RWPE2 (cell line): ENCODE data around the gene PRDM16.

ENCODE experiments used
- ATAC-seq: fragments of 200-7000 bp; cut with Tn5 transposase; 3 replicates; pipeline ENCODE4 v1.9.1; 2021; ENCODE audit warnings: low read depth
- DNase-seq: peaks from one replicate; pipeline ENCODE4 v3.0.0-alpha.2; 2020; ENCODE audit warnings: low spot score
- H3K27ac ChIP-seq: fragments of 450-650 bp; 2 replicates; pipeline ENCODE4 v1.5.1; 2017; ENCODE audit warnings: mild to moderate bottlenecking; ENCODE audit not compliant: poor library complexity, severe bottlenecking
- H3K27me3 ChIP-seq: fragments of 250-450 bp; sonication (Bioruptor Pico); 2 replicates; pipeline ENCODE4 v1.5.1; 2021; ENCODE audit warnings: mild to moderate bottlenecking, moderate library complexity; ENCODE audit not compliant: insufficient read depth, poor library complexity, severe bottlenecking
- H3K36me3 ChIP-seq: fragments of 250-450 bp; sonication (Bioruptor Pico); 2 replicates; pipeline ENCODE4 v1.5.1; 2020; ENCODE audit warnings: low read depth, mild to moderate bottlenecking, moderate library complexity
- H3K4me1 ChIP-seq: fragments of 250-450 bp; sonication (Bioruptor Pico); 2 replicates; pipeline ENCODE4 v1.5.1; 2021; ENCODE audit warnings: mild to moderate bottlenecking, moderate library complexity; ENCODE audit not compliant: insufficient read depth, poor library complexity, severe bottlenecking
- H3K4me3 ChIP-seq: fragments of 250-450 bp; sonication (Bioruptor Pico); 2 replicates; pipeline ENCODE4 v1.5.1; 2021; ENCODE audit warnings: mild to moderate bottlenecking, moderate library complexity; ENCODE audit not compliant: severe bottlenecking
- H3K9me3 ChIP-seq: fragments of 250-450 bp; sonication (Bioruptor Pico); 2 replicates; pipeline ENCODE4 v1.5.1; 2021; ENCODE audit warnings: mild to moderate bottlenecking, moderate library complexity; ENCODE audit not compliant: severe bottlenecking
- TF ChIP-seq, protein P1 (sequence below): fragments of 450-650 bp; IDR thresholded peaks from one replicate; pipeline ENCODE4 v1.5.1; 2017; ENCODE audit warnings: mild to moderate bottlenecking, moderate library complexity; ENCODE audit not compliant: poor library complexity, severe bottlenecking

The PRDM16 gene

DNA sequence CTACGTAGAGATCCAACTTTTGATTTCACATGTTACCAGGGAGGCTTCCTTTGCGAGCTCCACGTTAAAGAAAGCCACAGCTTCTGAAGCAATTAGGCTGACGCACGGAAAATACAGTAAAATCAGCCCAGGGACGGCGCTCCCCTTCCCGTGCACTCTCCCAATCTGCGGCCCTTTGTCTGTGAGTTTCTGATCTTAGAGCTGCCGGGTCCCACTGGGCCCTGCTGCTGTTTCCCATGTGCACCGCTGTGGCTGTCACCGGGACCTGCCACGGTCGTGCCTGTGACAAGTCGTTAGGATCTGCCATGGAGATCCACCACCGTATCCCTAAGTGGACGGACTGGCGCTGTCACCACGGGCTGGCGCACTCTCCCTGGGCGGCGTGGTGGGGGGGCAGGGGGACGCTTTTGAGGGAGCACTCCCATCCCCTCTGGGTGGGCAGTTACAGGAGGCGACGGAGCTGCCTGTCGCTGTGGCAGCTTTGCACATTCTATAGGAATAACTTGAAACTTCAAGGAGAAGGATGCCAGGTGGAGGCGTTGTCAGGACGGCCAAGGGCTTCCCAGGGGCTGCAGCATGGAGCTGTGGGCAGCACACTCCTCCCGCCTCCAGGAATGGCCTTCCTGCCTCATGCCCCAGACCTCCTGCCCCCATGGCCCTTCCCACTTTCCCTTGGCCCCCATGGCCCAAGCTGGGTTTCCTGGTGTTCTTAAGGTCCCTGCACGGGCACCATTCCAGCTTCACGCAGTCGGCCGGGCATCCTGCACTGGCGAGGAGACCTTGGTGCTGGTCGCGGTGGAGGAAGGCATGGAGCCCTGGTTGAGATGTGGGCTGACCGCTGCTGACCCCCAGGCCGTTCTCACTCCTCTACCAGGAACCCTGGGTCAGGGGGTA, 85.1 kb downstream of the PRDM16 start:
- H3K4me1 ChIP-seq = no peaks in the 10 kb centered on the region

DNA sequence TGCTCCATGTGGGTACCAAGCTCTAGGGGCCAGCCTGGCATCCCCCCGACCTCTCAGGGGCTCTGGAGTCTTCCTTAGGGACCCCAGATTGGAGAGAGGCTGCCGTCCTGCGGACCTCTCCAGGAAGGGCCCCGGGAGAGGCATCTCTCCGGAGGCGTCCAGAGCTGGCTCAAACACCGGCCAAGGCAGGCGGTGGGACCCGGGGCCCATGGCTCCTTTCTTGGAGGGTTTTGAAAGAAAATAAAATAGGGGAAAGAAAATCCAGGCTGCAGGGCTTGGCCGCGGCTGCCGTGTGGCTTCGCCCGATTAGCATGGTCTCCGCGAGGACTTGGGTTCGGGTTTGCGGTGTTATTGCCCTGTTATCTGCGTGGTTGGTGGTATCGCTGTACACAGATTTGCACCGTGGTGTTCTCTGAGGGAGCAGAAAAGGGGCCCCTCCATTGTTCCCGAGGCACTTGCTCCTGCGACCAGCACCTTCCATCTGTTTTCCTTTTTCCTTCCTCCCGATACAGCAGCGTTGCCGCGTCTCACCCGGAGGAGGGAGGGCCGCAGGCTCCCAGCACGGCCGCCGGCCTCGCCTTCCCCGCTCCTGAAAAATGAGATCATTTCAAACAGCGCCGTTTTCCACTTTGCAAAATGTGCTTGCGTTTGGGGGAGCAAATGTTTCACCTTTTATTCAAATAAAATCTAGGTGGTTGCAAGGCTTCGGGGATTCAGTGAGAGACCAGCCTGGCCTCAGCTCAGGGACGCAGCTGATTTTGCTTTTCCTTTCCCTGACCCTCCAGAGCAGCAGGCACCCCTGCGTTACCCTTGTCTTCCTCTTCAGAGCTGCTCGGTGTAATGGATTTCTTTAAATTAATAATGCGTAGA, 86.3 kb downstream of the PRDM16 start:
- no peak for DNase-seq
- no peak for ATAC-seq
- Histone ChIP-seq H3K27ac (no peak overlapping the region), H3K27me3 (peaks cover 5% of the 10 kb centered on the region), H3K4me3 (no peak overlapping the region), H3K4me1 (no peaks in the 10 kb centered on the region), H3K36me3 (no peaks in the 10 kb centered on the region), H3K9me3 (no peaks in the 10 kb centered on the region)
- TF ChIP-seq, protein P1, sequence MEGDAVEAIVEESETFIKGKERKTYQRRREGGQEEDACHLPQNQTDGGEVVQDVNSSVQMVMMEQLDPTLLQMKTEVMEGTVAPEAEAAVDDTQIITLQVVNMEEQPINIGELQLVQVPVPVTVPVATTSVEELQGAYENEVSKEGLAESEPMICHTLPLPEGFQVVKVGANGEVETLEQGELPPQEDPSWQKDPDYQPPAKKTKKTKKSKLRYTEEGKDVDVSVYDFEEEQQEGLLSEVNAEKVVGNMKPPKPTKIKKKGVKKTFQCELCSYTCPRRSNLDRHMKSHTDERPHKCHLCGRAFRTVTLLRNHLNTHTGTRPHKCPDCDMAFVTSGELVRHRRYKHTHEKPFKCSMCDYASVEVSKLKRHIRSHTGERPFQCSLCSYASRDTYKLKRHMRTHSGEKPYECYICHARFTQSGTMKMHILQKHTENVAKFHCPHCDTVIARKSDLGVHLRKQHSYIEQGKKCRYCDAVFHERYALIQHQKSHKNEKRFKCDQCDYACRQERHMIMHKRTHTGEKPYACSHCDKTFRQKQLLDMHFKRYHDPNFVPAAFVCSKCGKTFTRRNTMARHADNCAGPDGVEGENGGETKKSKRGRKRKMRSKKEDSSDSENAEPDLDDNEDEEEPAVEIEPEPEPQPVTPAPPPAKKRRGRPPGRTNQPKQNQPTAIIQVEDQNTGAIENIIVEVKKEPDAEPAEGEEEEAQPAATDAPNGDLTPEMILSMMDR = no peak

More for the DNA sequence above, 85.1 kb downstream of the PRDM16 start:
- no peak for DNase-seq
- Histone ChIP-seq H3K36me3 (no peaks in the 10 kb centered on the region), H3K4me3 (no peak overlapping the region), H3K27me3 (peaks cover 5% of the 10 kb centered on the region), H3K9me3 (no peaks in the 10 kb centered on the region), H3K27ac (no peak overlapping the region)
- TF ChIP-seq, protein P1 = no peak
- no peak for ATAC-seq

DNA sequence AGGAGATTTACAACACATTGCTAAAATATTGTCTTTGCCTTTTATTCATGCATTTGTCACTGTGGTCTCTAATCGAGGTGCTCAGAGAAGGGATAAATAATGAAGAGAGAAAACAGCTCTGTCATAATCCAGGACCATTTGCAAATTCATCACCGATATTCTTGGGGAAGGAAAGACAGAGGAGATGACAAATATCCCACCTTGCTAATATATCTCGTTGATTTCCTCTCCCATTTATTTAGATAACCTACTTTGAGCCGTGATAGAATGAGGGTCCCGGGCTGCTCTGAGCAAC, 86.9 kb downstream of the PRDM16 start:
- H3K27me3 ChIP-seq = peaks cover 7% of the 10 kb centered on the region
- no peak overlapping the region for H3K4me3 ChIP-seq
- no peaks in the 10 kb centered on the region for H3K9me3 ChIP-seq
- no peak for DNase-seq
- no peaks in the 10 kb centered on the region for H3K4me1 ChIP-seq
- ATAC-seq = no peak
- TF ChIP-seq, protein P1 = no peak
- H3K36me3 ChIP-seq = no peaks in the 10 kb centered on the region
- H3K27ac ChIP-seq = no peak overlapping the region

DNA sequence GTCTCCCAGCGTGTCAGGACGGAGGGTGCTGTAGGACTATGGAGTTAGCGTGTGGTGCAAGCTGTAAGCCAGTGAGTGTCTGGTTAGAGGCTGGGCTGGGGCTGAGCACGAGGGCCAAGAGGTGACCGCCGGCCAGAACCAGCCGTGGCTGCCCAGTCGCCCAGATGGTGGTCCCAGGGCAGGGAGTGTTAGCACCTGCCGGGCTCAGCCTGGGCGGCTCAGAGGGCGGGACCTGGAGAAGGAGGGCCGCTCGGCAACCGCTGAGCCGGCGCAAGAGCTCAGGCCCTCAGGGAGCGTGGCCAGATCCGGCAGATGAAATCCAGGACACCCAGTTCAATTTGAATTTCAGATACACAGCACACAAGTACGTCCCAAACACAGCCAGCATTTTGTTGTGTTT, 87.9 kb downstream of the PRDM16 start:
- H3K36me3 ChIP-seq = no peaks in the 10 kb centered on the region
- ATAC-seq = no peak
- H3K9me3 ChIP-seq = no peaks in the 10 kb centered on the region
- TF ChIP-seq, protein P1 = no peak
- no peak overlapping the region for H3K27ac ChIP-seq
- H3K4me3 ChIP-seq = no peak overlapping the region
- H3K4me1 ChIP-seq = no peaks in the 10 kb centered on the region
- DNase-seq = no peak
- peaks cover 8% of the 10 kb centered on the region for H3K27me3 ChIP-seq
